Progenitor cell of endocrine pancreas (in vitro differentiated cells): ENCODE measurements around the gene KRTAP10-4. TPM values are rescaled to one million over a fixed set of nuclear protein-coding genes. Genes with fewer than 3 reads are reported as not detected.

Experiments used
- DNase-seq: peaks from one replicate; pipeline ENCODE4 v3.0.0; 2021; ENCODE audit warnings: low spot score; ENCODE audit not compliant: unreplicated experiment
- H3K27ac Mint-ChIP-seq: 2 replicates; pipeline ENCODE4 v1.8.0; 2021; ENCODE audit warnings: mild to moderate bottlenecking, moderate library complexity, mixed read lengths
- H3K27me3 Mint-ChIP-seq: 2 replicates; pipeline ENCODE4 v1.8.0; 2021; ENCODE audit warnings: mixed read lengths
- H3K36me3 Mint-ChIP-seq: 2 replicates; pipeline ENCODE4 v1.8.0; 2022; ENCODE audit warnings: mixed read lengths; ENCODE audit not compliant: insufficient read depth
- H3K4me1 Mint-ChIP-seq: 2 replicates; pipeline ENCODE4 v1.8.0; 2021; ENCODE audit warnings: low read depth, mixed read lengths
- H3K4me3 Mint-ChIP-seq: 2 replicates; pipeline ENCODE4 v1.8.0; 2021; ENCODE audit warnings: low read depth, mild to moderate bottlenecking, moderate library complexity, mixed read lengths
- H3K9me3 Mint-ChIP-seq: 2 replicates; pipeline ENCODE4 v1.8.0; 2021; ENCODE audit warnings: low read depth, mixed read lengths
- CTCF ChIP-seq: fragments of 200-600 bp; sonication (generic); IDR thresholded peaks from one replicate; pipeline ENCODE4 v1.5.0; 2021; ENCODE audit warnings: antibody characterized with exemption, mild to moderate bottlenecking; ENCODE audit not compliant: unreplicated experiment
- total RNA-seq: library from RNA; stranded (reverse); gene quantifications from 2 replicates; pipeline ENCODE4 v1.2.1, GENCODE V29; 2021

Gene KRTAP10-4
- total RNA-seq, 1 donor from 2014 or later, result not detected

GRCh38 chr21:44533121-44533890, 40.2 kb upstream of the KRTAP10-4 start:
- Mint-ChIP-seq H3K36me3 (no peaks in the 10 kb centered on the region), H3K4me1 (no peaks in the 10 kb centered on the region), H3K9me3 (no peaks in the 10 kb centered on the region), H3K4me3 (no peak overlapping the region), H3K27ac (no peak overlapping the region), H3K27me3 (peaks cover 4% of the 10 kb centered on the region)
- TF ChIP-seq CTCF, result no peak
- no peak for DNase-seq

- Mint-ChIP-seq H3K27ac (no peak overlapping the region), H3K4me1 (no peaks in the 10 kb centered on the region), H3K27me3 (peaks cover 4% of the 10 kb centered on the region), H3K36me3 (no peaks in the 10 kb centered on the region), H3K4me3 (no peak overlapping the region), H3K9me3 (no peaks in the 10 kb centered on the region)
- no peak for TF ChIP-seq CTCF
- DNase-seq, result no peak
These were observed 39.5 kb upstream of the KRTAP10-4 start for GRCh38 chr21:44533891-44534627.

GRCh38 chr21:44534688-44535087, 38.8 kb upstream of the KRTAP10-4 start:
- Mint-ChIP-seq H3K27me3 (peaks cover 4% of the 10 kb centered on the region), H3K4me1 (no peaks in the 10 kb centered on the region), H3K4me3 (no peak overlapping the region), H3K36me3 (no peaks in the 10 kb centered on the region), H3K9me3 (no peaks in the 10 kb centered on the region), H3K27ac (peak overlapping the region; percentile 59)
- TF ChIP-seq CTCF, result no peak
- no peak for DNase-seq

GRCh38 chr21:44535963-44536362, 37.6 kb upstream of the KRTAP10-4 start:
- Mint-ChIP-seq H3K27ac (no peak overlapping the region), H3K4me1 (no peaks in the 10 kb centered on the region), H3K9me3 (no peaks in the 10 kb centered on the region), H3K36me3 (no peaks in the 10 kb centered on the region), H3K27me3 (no peaks in the 10 kb centered on the region), H3K4me3 (no peak overlapping the region)
- DNase-seq, result no peak
- TF ChIP-seq CTCF, result no peak

GRCh38 chr21:44537930-44538911, 35.3 kb upstream of the KRTAP10-4 start:
- TF ChIP-seq CTCF, result no peak
- H3K27ac Mint-ChIP-seq, result peak overlapping the region; percentile 45
- H3K9me3 Mint-ChIP-seq, result no peaks in the 10 kb centered on the region
- H3K27me3 Mint-ChIP-seq, result no peaks in the 10 kb centered on the region
- DNase-seq, result peak; percentile 7
- no peaks in the 10 kb centered on the region for H3K36me3 Mint-ChIP-seq
- H3K4me3 Mint-ChIP-seq, result no peak overlapping the region
- no peaks in the 10 kb centered on the region for H3K4me1 Mint-ChIP-seq
